Measurements from ENCODE around the gene MS4A1.

The MS4A1 gene

DNA sequence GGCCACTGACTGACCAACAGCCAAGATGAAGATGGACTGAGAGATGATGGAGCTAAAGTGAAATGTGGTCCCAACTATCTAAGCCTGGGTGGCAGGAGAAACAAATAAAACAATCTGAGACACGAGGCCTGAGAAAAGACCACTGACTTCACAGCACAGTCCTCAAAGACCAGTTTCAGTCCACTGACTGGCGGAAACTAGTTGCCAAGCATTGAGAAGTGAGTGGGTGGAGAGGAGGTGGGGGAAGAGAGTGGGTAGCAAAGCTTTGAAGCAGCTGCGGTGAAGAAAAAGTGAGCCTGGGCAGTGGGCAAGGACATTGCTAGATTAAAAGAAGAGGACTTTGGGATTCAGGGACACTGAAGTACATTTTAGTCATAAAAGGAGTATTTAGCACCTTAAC, 1.9 kb downstream of the MS4A1 start:
- Histone ChIP-seq H3K4me1 (ENCODE audit: control insufficient read depth, insufficient read depth, low read length, unreplicated experiment) (no peaks in the 10 kb centered on the region), H3K4me3 (ENCODE audit: low read depth, low read length) (no peak overlapping the region), H3K27ac (ENCODE audit: low read depth, low read length) (no peak overlapping the region), H3K79me2 (ENCODE audit: control insufficient read depth, insufficient read depth, low read length, unreplicated experiment) (no peaks in the 10 kb centered on the region), H2AFZ (ENCODE audit: low read length, unreplicated experiment) (no peak overlapping the region), H3K27me3 (ENCODE audit: insufficient read depth, low read length) (no peaks in the 10 kb centered on the region), H3K36me3 (ENCODE audit: insufficient read depth, low read length) (no peaks in the 10 kb centered on the region)

DNA sequence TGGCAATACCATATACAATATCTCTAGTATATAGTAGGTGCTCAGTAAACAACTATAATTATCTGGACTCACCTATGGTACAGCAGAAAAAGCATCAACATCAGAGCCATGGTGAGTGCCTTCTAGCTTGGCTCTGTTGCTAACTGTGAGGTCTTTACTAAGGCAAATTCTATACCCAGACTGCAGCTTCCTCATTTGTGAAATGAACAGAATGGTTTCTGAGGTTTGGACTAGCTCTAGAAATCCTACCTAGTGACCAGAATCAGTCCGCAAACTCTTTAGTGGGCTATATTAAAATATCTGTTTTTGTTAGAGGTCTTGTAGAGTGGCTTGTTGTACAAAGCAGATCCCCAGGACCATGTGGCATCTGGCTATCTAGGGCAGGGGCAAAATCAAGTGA, 3.7 kb downstream of the MS4A1 start:
- H3K4me1 ChIP-seq (ENCODE audit: control insufficient read depth, insufficient read depth, low read length, unreplicated experiment), result no peaks in the 10 kb centered on the region
- no peaks in the 10 kb centered on the region for H3K36me3 ChIP-seq (ENCODE audit: insufficient read depth, low read length)
- no peaks in the 10 kb centered on the region for H3K79me2 ChIP-seq (ENCODE audit: control insufficient read depth, insufficient read depth, low read length, unreplicated experiment)

DNA sequence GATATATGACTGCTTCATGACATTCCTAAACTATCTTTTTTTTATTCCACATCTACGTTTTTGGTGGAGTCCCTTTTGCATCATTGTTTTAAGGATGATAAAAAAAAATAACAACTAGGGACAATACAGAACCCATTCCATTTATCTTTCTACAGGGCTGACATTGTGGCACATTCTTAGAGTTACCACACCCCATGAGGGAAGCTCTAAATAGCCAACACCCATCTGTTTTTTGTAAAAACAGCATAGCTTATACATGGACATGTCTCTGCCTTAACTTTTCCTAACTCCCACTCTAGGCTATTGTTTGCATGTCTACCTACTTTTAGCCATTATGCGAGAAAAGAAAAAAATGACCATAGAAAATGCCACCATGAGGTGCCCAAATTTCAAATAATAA, 13.2 kb downstream of the MS4A1 start:
- Histone ChIP-seq H2AFZ (ENCODE audit: low read length, unreplicated experiment) (no peak overlapping the region), H3K27me3 (ENCODE audit: insufficient read depth, low read length) (no peaks in the 10 kb centered on the region), H3K4me1 (ENCODE audit: control insufficient read depth, insufficient read depth, low read length, unreplicated experiment) (no peaks in the 10 kb centered on the region), H3K27ac (ENCODE audit: low read depth, low read length) (no peak overlapping the region), H3K36me3 (ENCODE audit: insufficient read depth, low read length) (no peaks in the 10 kb centered on the region), H3K4me3 (ENCODE audit: low read depth, low read length) (no peak overlapping the region), H3K79me2 (ENCODE audit: control insufficient read depth, insufficient read depth, low read length, unreplicated experiment) (no peaks in the 10 kb centered on the region)

More for the DNA sequence above, 3.7 kb downstream of the MS4A1 start:
- Histone ChIP-seq H3K27me3 (ENCODE audit: insufficient read depth, low read length) (no peaks in the 10 kb centered on the region), H2AFZ (ENCODE audit: low read length, unreplicated experiment) (no peak overlapping the region), H3K27ac (ENCODE audit: low read depth, low read length) (no peak overlapping the region), H3K4me3 (ENCODE audit: low read depth, low read length) (no peak overlapping the region)

DNA sequence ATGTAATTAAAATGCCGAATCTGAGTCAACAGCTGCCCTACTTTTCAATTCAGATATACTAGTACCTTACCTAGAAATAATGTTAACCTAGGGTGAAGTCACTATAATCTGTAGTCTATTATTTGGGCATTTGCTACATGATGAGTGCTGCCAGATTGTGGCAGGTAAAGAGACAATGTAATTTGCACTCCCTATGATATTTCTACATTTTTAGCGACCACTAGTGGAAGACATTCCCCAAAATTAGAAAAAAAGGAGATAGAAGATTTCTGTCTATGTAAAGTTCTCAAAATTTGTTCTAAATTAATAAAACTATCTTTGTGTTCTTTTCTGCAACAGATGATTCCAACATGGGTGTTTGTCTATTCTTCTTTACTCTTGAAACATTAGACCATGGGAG, 14.1 kb downstream of the MS4A1 start:
- no peak overlapping the region for H3K27ac ChIP-seq (ENCODE audit: low read depth, low read length)
- no peaks in the 10 kb centered on the region for H3K27me3 ChIP-seq (ENCODE audit: insufficient read depth, low read length)

DNA sequence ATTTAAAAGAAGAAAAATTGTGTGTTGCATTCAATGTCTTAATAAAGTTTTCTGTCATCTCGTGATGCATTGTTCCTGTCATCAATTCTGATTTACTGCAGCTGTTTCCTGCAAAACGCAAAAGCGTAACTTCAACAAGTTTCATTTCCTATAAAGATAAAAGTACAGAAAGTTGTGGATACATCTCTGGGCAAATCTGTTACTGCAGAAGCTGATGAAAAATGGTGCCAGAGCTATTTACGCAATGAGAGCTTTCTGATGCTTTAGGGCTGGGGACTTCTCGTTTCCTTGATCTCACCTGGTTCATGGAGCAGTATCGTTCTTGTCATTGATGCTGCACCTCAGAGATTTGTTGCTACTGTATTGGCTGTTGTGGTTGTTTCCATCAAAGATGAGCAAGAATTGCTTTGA, 21.4 kb downstream of the MS4A1 start:
- no peak overlapping the region for H3K27ac ChIP-seq (ENCODE audit: low read depth, low read length)
- no peaks in the 10 kb centered on the region for H3K4me1 ChIP-seq (ENCODE audit: control insufficient read depth, insufficient read depth, low read length, unreplicated experiment)
- no peaks in the 10 kb centered on the region for H3K36me3 ChIP-seq (ENCODE audit: insufficient read depth, low read length)
- no peaks in the 10 kb centered on the region for H3K27me3 ChIP-seq (ENCODE audit: insufficient read depth, low read length)
- H2AFZ ChIP-seq (ENCODE audit: low read length, unreplicated experiment), result no peak overlapping the region
- no peaks in the 10 kb centered on the region for H3K79me2 ChIP-seq (ENCODE audit: control insufficient read depth, insufficient read depth, low read length, unreplicated experiment)
- H3K4me3 ChIP-seq (ENCODE audit: low read depth, low read length), result no peak overlapping the region

More for the DNA sequence above, 14.1 kb downstream of the MS4A1 start:
- H3K4me1 ChIP-seq (ENCODE audit: control insufficient read depth, insufficient read depth, low read length, unreplicated experiment), result no peaks in the 10 kb centered on the region
- H2AFZ ChIP-seq (ENCODE audit: low read length, unreplicated experiment), result no peak overlapping the region
- H3K36me3 ChIP-seq (ENCODE audit: insufficient read depth, low read length), result no peaks in the 10 kb centered on the region
- no peaks in the 10 kb centered on the region for H3K79me2 ChIP-seq (ENCODE audit: control insufficient read depth, insufficient read depth, low read length, unreplicated experiment)
- H3K4me3 ChIP-seq (ENCODE audit: low read depth, low read length), result no peak overlapping the region

DNA sequence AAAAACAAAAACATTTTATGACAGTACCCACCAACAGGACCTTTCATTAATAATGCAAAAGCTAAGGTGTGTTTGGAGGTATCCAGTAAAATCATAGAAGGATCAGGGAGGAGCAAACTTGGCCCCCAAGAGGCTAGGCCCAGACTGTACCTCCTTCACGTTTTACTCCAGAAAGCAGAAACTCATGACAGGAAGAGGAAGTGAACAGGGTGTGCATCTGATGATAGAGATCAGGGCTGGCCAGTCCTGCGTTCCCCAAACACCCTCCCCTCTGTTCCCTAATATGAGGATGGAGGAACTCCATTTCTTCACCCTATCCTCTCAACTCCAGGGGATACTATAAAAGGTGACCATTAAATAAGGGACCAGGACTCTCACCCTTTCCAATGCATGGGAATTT, 26.7 kb downstream of the MS4A1 start:
- H3K27me3 ChIP-seq (ENCODE audit: insufficient read depth, low read length), result no peaks in the 10 kb centered on the region
- H3K36me3 ChIP-seq (ENCODE audit: insufficient read depth, low read length), result no peaks in the 10 kb centered on the region
- H3K27ac ChIP-seq (ENCODE audit: low read depth, low read length), result no peak overlapping the region
- no peaks in the 10 kb centered on the region for H3K79me2 ChIP-seq (ENCODE audit: control insufficient read depth, insufficient read depth, low read length, unreplicated experiment)
- H2AFZ ChIP-seq (ENCODE audit: low read length, unreplicated experiment), result no peak overlapping the region
- no peak overlapping the region for H3K4me3 ChIP-seq (ENCODE audit: low read depth, low read length)
- no peaks in the 10 kb centered on the region for H3K4me1 ChIP-seq (ENCODE audit: control insufficient read depth, insufficient read depth, low read length, unreplicated experiment)

- Histone ChIP-seq H2AFZ (ENCODE audit: low read length, unreplicated experiment) (no peak overlapping the region), H3K4me1 (ENCODE audit: control insufficient read depth, insufficient read depth, low read length, unreplicated experiment) (no peaks in the 10 kb centered on the region), H3K27me3 (ENCODE audit: insufficient read depth, low read length) (no peaks in the 10 kb centered on the region), H3K79me2 (ENCODE audit: control insufficient read depth, insufficient read depth, low read length, unreplicated experiment) (no peaks in the 10 kb centered on the region), H3K27ac (ENCODE audit: low read depth, low read length) (no peak overlapping the region), H3K4me3 (ENCODE audit: low read depth, low read length) (no peak overlapping the region), H3K36me3 (ENCODE audit: insufficient read depth, low read length) (no peaks in the 10 kb centered on the region)
Measured at GRCh38 chr11:60485987-60486386, 30.3 kb downstream of the MS4A1 start.

DNA sequence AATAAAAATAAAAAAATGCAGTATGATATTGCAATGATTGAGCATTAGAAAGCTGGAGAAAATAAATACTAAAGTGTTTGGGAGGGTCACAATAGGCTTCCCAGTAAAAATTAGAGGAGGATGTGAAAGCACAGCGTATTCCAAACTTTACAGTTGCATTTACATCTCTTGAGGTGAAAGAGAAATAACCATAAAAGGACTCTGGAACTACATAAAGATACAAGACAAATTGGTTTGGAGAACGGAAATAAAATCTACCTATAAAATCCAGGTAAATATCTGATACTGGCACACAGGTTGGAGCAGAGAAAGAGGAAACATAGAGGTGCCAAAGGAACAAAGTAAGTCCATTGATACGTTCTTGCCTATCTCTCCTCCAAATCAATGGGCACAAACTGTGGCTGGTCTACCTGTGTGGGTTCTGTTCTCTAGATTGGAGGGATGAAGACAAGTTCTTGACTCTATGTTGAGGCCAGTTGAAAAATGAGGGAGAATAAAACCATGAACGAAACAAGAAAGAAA, 36.9 kb downstream of the MS4A1 start, which contains the start of gene MS4A12:
TSS of gene MS4A12 (plus strand) at position 291 of the 522 bp plus-strand sequence. CDS start 4,541 bp downstream, outside the sequence.
- H3K4me3 ChIP-seq (ENCODE audit: low read depth, low read length), result no peak within 1 kb of the TSS
- H3K27me3 ChIP-seq (ENCODE audit: insufficient read depth, low read length), result no peaks in the 10 kb centered on the region
- no peak within 1 kb of the TSS for H3K27ac ChIP-seq (ENCODE audit: low read depth, low read length)
- no peaks in the 10 kb centered on the region for H3K36me3 ChIP-seq (ENCODE audit: insufficient read depth, low read length)
- H3K4me1 ChIP-seq (ENCODE audit: control insufficient read depth, insufficient read depth, low read length, unreplicated experiment), result no peaks in the 10 kb centered on the region
- H2AFZ ChIP-seq (ENCODE audit: low read length, unreplicated experiment), result no peak within 1 kb of the TSS
- H3K79me2 ChIP-seq (ENCODE audit: control insufficient read depth, insufficient read depth, low read length, unreplicated experiment), result no peaks in the 10 kb centered on the region

GRCh38 chr11:60493454-60493853, 37.8 kb downstream of the MS4A1 start:
- H3K4me3 ChIP-seq (ENCODE audit: low read depth, low read length), result no peak overlapping the region
- no peak overlapping the region for H3K27ac ChIP-seq (ENCODE audit: low read depth, low read length)

DNA sequence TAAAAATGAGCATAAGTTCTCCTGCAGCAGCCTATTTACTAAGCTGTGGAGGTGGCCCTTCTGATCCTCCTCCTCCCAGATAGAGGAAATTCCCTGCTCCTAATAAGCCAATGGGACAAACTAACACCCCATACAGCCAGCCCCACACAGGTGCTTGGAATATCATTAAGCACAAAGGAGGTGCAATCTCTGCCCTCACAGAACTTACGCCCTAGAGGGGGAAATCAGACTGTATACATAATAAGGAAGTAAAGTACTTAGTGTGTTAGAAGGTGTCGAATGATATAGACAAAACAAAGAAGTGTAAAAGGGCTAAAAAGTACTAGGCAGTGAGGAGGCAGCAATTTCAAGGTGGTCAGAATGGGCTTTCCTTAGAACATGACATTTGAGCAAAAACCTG, 42.8 kb downstream of the MS4A1 start:
- Histone ChIP-seq H3K27ac (ENCODE audit: low read depth, low read length) (no peak overlapping the region), H2AFZ (ENCODE audit: low read length, unreplicated experiment) (no peak overlapping the region), H3K4me1 (ENCODE audit: control insufficient read depth, insufficient read depth, low read length, unreplicated experiment) (no peaks in the 10 kb centered on the region)

More at GRCh38 chr11:60493454-60493853, 37.8 kb downstream of the MS4A1 start:
- Histone ChIP-seq H3K27me3 (ENCODE audit: insufficient read depth, low read length) (no peaks in the 10 kb centered on the region), H3K79me2 (ENCODE audit: control insufficient read depth, insufficient read depth, low read length, unreplicated experiment) (no peaks in the 10 kb centered on the region), H3K4me1 (ENCODE audit: control insufficient read depth, insufficient read depth, low read length, unreplicated experiment) (no peaks in the 10 kb centered on the region), H2AFZ (ENCODE audit: low read length, unreplicated experiment) (no peak overlapping the region), H3K36me3 (ENCODE audit: insufficient read depth, low read length) (no peaks in the 10 kb centered on the region)

DNA sequence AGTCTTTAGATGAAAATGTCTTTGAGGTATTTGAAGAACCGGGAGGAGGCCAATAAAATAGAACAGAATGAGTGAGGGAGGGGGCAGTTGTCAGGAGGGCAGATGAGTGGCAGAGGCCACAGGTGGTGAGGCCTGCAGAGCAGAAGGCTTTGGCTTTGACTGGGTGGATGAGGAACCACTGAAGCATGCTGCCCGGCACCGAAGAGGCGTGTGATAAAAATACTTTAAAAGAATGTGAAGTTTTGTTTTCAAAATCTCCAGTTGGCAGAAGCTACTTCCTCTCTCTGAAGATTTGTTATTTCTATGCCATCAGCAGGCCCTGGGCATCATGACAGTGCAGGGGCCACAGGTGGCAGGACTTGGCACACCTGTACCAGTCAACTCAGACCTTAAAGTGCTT, 43.2 kb downstream of the MS4A1 start:
- Histone ChIP-seq H3K27ac (ENCODE audit: low read depth, low read length) (no peak overlapping the region), H3K79me2 (ENCODE audit: control insufficient read depth, insufficient read depth, low read length, unreplicated experiment) (no peaks in the 10 kb centered on the region), H2AFZ (ENCODE audit: low read length, unreplicated experiment) (no peak overlapping the region), H3K36me3 (ENCODE audit: insufficient read depth, low read length) (no peaks in the 10 kb centered on the region), H3K4me3 (ENCODE audit: low read depth, low read length) (no peak overlapping the region), H3K4me1 (ENCODE audit: control insufficient read depth, insufficient read depth, low read length, unreplicated experiment) (no peaks in the 10 kb centered on the region), H3K27me3 (ENCODE audit: insufficient read depth, low read length) (no peaks in the 10 kb centered on the region)

More for the DNA sequence above, 42.8 kb downstream of the MS4A1 start:
- H3K79me2 ChIP-seq (ENCODE audit: control insufficient read depth, insufficient read depth, low read length, unreplicated experiment), result no peaks in the 10 kb centered on the region
- H3K36me3 ChIP-seq (ENCODE audit: insufficient read depth, low read length), result no peaks in the 10 kb centered on the region
- H3K4me3 ChIP-seq (ENCODE audit: low read depth, low read length), result no peak overlapping the region
- H3K27me3 ChIP-seq (ENCODE audit: insufficient read depth, low read length), result no peaks in the 10 kb centered on the region

Measured in ACC112 (cell line).